GM06990 (cell line): ENCODE results near the gene NMNAT2.

Source experiments
- DNase-seq: peaks from one replicate; pipeline ENCODE4 v3.0.0-alpha.2; 2011; ENCODE audit not compliant: insufficient read length; ENCODE audit errors: extremely low read depth
- H3K27me3 ChIP-seq: replicated peaks from 2 replicates; pipeline ENCODE4 v1.6.0; 2011; ENCODE audit warnings: low read length; ENCODE audit not compliant: control insufficient read depth, insufficient read depth
- H3K36me3 ChIP-seq: 2 replicates; pipeline ENCODE4 v1.5.1; 2011; ENCODE audit warnings: low read length; ENCODE audit not compliant: control insufficient read depth, insufficient read depth
- H3K4me3 ChIP-seq: replicated peaks from 2 replicates; pipeline ENCODE4 v1.5.1; 2011; ENCODE audit warnings: low read depth, mild to moderate bottlenecking, control low read depth, low read length
- TF ChIP-seq, protein P1 (sequence below): IDR thresholded peaks from 2 replicates; pipeline ENCODE4 v1.5.1; 2011; ENCODE audit warnings: low read length, control low read depth, mild to moderate bottlenecking, inconsistent platforms; ENCODE audit not compliant: insufficient read depth, poor library complexity, severe bottlenecking

Gene NMNAT2

DNA sequence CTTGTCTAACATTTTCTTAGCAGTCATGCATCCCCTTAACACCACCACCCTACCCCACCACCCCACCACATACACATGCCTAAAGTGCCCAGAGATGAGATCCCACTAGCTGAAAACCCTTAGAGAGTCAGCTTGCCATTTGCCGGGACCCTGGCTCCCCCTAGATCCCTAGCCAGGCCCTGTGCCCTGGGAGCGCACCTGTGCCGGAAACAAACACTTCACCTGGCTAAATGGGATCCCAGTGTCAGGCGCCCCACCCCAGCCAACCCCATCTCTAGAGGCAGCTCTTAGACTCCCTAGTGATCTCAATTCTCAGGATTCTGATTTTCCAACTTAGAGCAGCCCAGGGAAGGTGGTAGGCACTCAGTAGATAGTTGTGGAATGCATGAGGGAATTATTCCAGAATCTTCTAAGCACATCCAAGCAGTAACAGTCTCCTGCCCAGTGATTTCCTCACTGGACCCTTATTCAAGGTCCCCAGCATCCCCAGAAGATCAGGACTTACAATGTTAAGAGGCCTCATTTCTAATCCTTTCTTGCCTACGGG is 126.9 kb downstream of the NMNAT2 start:
- no peak for DNase-seq
- Histone ChIP-seq H3K27me3 (no peaks in the 10 kb centered on the region; the same call in 1 of the 2 replicates), H3K36me3 (no peaks in the 10 kb centered on the region), H3K4me3 (no peak overlapping the region)
- TF ChIP-seq, protein P1, sequence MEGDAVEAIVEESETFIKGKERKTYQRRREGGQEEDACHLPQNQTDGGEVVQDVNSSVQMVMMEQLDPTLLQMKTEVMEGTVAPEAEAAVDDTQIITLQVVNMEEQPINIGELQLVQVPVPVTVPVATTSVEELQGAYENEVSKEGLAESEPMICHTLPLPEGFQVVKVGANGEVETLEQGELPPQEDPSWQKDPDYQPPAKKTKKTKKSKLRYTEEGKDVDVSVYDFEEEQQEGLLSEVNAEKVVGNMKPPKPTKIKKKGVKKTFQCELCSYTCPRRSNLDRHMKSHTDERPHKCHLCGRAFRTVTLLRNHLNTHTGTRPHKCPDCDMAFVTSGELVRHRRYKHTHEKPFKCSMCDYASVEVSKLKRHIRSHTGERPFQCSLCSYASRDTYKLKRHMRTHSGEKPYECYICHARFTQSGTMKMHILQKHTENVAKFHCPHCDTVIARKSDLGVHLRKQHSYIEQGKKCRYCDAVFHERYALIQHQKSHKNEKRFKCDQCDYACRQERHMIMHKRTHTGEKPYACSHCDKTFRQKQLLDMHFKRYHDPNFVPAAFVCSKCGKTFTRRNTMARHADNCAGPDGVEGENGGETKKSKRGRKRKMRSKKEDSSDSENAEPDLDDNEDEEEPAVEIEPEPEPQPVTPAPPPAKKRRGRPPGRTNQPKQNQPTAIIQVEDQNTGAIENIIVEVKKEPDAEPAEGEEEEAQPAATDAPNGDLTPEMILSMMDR: no peak

DNA sequence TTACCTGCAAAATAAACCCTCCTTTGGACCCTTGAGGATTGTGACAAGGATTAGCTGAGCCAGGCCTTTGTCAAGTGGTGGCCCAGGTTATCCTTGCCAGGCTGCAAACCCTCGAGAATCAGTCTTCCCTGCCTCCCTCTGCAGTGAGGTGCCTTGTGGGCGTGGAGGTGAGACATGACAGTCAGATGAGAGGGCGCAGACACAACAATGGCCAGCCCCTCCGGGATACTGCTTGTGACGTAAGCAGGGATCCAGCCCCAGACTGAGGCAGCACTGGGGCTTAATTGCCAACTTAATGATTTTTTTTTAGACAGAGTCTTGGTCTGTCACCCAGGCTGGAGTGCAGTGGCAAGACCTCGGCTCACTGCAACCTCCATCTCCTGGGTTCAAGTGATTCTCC is 127.6 kb downstream of the NMNAT2 start:
- DNase-seq: no peak
- no peak overlapping the region for H3K4me3 ChIP-seq
- no peaks in the 10 kb centered on the region; the same call in 1 of the 2 replicates for H3K27me3 ChIP-seq
- H3K36me3 ChIP-seq: no peaks in the 10 kb centered on the region
- TF ChIP-seq, protein P1: no peak

DNA sequence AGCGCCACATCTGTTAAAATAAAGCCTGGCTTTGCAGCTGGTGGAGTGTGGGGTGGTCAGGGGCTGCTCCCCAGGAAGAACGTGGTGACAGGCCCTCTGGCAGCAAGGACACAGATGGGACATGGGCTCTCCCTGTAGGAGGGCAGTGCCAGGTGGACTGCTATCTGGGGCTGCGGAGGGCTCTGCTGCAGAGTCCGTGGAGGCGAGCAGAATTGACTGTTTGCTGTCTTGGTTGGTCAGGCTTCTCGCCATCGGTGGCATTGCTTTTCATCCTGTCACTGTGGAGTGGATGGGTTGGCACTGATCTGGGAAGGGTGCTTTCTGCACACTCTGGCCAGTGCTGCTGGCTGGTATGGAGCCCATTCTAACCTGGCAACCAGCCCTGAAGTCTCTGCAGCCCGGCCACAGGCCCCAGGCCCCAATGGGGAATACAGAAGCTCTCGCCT is 129.1 kb downstream of the NMNAT2 start:
- no peaks in the 10 kb centered on the region for H3K36me3 ChIP-seq
- TF ChIP-seq, protein P1: no peak
- no peak for DNase-seq
- H3K27me3 ChIP-seq: no peaks in the 10 kb centered on the region; the same call in none of the 2 replicates
- H3K4me3 ChIP-seq: no peak overlapping the region

DNA sequence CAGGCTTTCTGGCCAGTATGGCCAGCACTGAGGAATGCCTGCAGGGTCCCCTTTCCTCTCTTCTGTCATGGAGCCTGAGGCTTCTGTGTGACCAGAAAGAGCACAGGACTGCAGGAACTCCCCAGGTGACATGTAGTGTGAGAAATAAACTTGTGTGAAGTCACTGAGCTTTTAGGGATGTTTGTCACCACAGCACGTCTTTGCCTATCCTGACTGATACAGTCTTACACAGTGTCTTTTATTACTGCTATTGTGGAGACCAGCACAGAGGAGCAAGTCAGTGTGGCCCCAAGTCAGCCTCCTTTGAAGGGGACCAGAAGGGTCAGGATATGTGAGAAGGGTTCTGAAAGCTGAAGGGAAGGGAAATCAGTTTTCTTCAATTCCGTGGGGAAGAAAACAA is 129.6 kb downstream of the NMNAT2 start:
- H3K36me3 ChIP-seq: no peaks in the 10 kb centered on the region
- TF ChIP-seq, protein P1: no peak
- no peak for DNase-seq
- no peaks in the 10 kb centered on the region; the same call in none of the 2 replicates for H3K27me3 ChIP-seq
- no peak overlapping the region for H3K4me3 ChIP-seq

DNA sequence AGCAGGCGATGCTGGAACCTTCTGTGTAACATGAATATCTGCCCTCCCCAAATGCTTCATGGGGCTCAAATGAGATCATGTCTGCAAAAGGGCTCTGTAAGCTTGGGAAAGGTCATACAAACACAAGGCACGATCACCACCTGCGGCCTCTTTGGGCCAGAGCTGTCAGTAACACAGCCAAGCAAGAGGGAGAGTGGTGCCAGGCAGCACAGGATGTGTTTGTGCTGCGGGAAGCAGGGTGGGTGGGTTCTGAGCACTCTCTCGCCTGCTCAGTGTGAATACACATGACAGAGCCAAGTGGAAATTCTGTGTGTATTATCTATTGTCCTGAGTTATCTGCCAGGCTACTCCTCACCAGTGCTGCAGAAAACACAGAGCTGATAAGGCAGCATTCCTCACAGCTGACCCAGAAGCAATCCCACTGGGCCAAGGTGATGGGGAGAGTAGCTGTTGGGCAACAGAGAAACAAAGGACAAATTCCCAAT is 130.9 kb downstream of the NMNAT2 start:
- TF ChIP-seq, protein P1: no peak
- H3K4me3 ChIP-seq: no peak overlapping the region
- no peaks in the 10 kb centered on the region for H3K36me3 ChIP-seq
- DNase-seq: no peak
- no peaks in the 10 kb centered on the region; the same call in none of the 2 replicates for H3K27me3 ChIP-seq
